ENCODE measurements around the gene TUT7.
"Not testable (repeated sequence)": the region's sequence is repeated elsewhere in the genome, so short reads cannot be mapped to it uniquely, and the experiment has no call there.

TUT7 gene

DNA sequence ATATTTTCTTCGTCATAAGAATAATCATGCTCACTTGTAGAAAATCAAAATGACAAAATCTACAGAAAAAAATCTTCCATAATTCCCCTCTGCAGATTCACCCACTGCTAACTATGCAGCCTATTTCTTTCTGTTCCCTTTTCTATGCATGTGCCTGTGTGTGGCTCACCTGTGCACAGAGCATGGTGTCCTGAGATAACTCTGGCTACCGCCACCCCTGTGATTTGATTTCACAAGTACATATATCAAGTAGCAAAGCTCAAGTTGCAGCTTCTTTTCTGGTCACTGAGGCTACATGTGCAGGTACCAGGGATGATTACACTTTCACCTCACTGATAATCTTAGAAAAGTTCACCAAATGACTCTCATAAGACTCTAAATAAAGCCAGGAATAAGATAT lies 53.5 kb downstream of the TUT7 start:
- no peak for DNase-seq (ENCODE audit: low read depth)

DNA sequence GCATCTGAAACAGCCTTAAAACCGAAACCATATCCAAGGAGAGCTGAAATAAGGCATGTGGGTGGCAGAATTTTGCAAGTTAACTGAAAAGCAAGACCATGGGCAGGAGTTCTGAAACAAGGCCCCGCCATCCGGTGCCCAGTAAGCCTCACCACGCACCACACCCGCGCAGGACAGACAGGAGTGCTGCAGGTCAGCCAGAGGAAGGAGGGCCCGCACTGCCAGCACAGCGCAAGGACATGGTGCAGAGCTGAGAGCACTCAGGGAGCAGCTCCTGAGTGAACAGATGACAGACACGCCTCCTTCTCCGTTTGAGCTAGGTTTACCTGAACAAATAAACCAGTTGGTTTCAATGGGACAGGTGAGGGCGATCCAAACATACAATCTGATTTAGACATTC lies 55.3 kb downstream of the TUT7 start:
- no peak for DNase-seq (ENCODE audit: low read depth)

DNA sequence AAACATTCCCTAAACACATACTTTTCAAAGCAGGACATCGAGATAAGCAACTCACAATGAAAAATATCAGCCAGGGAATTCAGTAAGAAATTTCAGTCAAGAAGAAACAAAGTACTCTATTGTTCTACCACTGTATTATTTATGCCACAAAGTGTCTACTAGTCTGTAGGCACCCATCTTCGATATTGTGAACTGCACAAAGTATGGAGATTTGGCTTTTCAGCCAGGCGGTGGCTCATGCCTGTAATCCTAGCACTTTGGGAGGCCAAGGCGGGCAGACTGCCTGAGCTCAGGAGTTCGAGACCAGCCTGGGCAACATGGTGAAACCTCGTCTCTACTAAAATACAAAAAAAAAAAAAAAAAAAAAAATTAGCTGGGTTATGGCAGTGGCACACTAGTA lies 63.9 kb downstream of the TUT7 start:
- not testable (repeated sequence) for DNase-seq (ENCODE audit: low read depth)

DNA sequence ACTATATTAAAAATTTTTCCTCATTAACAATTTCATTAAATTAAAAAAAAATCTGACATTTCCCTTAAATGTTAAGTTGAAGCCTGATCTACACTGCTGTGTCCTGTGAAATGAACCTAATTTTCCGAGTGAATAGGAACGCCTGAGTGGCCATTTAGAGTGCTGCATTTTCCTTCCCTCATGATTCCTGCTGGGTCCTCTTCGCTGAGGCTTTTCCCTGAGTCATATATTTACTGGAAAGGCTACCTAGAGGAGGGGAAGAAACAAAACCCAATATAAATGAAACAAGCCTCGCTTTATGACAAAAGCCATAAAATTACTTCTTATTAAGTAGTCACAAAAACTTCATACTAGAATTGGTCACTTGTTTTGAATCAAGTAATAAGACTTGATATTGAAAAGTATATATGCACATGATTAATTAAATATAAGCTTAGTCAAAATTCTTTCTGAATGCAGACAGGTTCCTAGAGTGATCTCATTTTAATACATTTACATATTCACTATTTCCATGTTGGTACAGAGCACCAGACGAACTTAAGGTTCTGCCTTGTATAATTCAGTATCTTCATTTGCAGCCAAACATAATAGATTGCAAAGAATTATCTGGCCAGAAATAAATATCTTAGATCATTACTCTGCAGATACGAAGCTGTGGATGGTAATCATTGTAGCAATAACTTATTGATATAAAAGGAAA lies 65.6 kb downstream of the TUT7 start:
- no peak for DNase-seq (ENCODE audit: low read depth)

DNA sequence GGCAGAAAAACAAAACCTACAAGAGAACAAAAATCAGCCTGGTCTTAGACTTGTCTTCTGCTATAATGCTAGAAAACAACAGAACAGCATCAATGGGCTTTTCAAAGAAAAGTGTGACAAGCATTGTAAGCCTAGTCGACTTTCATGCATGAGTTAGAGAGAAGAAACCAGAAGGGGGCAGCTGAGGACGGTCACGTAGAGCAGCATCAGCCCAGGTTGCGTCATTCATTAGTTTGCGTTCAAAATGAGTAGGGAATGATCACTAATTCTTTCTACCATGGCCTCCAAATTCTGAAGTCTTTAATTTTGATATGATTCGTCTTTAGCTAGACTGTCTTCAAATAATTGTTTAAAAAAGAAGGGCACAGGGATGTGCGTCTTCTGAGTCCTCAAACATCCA lies 67.2 kb downstream of the TUT7 start:
- no peak for DNase-seq (ENCODE audit: low read depth)

DNA sequence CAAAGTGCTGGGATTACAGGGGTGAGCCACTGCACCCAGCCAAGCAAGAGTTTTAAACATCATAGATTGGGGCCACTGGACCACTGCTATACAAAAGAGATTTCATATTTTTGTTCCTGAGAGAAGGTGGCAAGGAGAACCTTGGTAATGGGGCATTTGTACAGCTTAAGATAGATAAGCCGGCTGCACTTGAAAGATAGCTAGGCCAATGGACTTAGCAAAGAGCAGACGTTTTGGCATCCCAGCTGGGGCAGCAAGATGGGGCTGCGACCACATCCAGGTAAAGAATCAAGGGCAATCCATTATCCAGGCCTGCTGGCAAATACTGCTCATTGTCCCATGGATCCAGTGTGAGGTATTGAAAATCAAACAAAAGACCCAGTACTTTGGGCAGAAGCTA lies 67.9 kb downstream of the TUT7 start:
- no peak for DNase-seq (ENCODE audit: low read depth)

DNA sequence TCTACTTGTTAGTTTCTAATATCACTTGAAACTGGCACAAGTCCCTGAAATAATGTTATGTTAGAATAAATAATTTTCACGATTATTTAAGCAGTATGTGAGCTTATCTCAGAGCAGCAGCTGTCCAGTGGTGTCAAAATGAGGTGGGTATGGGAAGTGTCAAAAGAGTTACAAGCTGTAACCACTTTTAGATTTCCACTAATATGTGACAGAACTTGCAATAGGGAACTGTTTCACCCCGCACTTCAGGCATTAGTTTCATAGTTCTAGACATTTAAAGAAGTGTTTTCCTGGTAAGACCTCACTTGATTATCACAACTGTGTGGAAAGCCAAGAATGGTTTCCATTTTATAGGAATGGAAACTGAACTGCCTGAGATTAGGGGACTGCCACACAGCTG lies 68.9 kb downstream of the TUT7 start:
- no peak for DNase-seq (ENCODE audit: low read depth)

DNA sequence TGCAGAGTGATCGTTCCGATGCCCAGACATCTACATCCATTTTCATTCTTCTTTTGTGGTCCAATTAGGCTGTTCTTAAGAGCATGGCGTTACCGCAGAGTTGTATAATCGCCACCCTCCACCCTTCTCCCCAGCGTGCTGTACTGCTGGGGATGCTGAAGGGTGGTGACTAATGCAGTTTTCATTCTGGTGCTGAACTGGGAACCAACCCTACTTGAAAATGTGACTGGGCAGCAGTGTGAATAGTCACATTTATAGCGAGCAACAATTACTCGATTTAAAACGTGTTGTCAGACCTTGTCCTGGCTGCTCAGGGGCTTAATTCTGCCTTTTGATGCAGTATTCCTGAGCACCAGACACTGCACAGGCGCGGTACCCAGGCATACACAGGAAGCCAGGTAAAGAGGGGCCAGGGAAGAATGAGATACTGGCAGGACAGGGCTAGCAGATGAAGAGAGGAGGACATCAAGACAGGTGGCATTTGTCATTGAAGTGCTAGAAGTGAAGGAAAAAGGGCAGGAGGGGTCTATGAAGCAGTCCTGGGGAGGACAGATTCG lies 71.2 kb downstream of the TUT7 start:
- no peak for DNase-seq (ENCODE audit: low read depth)

DNA sequence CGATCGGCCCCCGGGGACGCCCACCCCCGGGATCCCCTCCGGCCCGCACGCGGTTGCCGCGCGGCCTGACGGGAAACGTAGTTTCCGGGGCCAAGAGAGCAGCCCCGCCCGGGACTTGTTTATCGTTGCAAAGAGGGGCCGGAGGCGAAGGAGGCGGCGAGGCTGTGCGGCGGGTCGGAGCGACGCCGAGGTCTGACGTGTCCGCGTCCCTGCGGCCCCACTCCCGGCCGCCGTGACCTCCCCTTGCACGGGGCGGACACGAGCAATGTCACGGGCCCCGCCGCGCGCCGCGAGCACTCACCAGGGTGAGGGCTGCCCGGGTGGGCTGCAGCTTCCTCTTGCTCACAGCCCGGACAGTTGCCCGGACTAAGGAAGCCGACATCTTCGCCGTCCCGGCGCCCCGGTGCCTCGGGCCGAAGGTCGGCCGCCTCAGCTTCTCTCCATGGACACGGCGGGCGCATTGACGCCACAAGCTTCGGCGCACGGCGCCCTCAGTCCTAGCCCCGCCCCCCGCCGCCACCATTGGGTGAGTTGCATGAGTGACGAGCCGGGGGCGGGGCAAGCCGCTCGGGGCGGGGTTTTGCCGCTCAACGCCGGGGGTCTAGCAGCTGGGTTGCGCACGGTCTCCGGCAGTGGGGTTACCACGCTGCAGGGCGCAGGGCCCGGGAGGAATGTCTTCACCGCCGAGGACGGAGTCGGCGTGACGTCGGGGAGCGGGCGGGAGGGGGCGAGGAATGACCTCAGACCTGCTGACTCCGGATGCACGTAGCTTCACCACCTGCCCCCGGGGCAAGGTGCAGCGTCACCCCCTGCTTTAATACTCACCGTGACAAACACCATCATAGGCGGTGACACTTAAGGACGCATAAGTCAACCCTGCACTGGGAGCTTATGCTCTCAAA lies 71.9 kb downstream of the TUT7 start, which contains the start of gene ISCA1:
Gene ISCA1, minus strand, starts transcription at position 462 of the 902 bp plus-strand sequence. Its CDS starts 80 bp downstream, at position 382.
- peak; percentile 99 for DNase-seq (ENCODE audit: low read depth)

DNA sequence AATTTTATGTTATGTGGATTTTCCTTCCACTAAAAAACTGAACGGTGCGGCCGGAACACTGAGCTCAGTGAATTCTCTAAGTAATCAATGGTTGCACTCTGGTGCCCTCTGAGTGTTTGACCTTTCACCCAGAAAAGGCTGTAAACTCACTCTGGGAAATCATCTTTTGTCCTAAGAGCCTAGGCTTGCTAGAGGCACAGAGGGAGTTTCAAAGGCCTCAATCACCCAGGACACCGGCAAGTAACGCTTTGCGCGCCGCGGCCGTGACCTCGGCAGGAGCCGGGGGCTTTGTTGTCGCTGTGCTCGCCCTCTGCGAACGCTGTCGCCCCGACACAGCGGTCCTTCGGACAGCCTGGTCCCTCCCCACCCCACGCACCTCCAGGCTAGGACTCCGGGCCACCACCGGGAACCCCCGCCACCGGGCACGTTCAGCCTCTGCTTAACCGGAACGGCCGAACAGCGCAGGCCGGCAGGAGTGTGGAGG lies 72.6 kb downstream of the TUT7 start:
- DNase-seq (ENCODE audit: low read depth) = no peak

DNA sequence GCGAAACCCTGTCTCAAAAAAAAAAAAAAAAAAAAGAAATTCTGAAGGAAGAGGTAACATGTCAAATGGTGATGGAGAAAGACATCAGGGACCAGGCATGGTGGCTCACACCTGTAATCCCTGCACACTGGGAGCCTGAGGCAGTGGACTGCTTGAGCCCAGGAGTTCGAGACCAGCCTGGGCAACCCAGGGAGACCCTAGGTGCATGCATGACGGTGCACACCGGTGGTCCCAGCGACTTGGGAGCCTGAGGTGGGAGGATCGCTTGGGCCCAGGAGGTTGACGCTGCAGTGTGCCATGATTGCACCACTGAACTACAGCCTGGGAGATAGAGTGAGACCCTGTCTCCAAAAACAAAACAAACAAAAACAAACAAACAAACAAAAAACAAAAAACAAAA lies 73.6 kb downstream of the TUT7 start:
- DNase-seq (ENCODE audit: low read depth) = no peak

DNA sequence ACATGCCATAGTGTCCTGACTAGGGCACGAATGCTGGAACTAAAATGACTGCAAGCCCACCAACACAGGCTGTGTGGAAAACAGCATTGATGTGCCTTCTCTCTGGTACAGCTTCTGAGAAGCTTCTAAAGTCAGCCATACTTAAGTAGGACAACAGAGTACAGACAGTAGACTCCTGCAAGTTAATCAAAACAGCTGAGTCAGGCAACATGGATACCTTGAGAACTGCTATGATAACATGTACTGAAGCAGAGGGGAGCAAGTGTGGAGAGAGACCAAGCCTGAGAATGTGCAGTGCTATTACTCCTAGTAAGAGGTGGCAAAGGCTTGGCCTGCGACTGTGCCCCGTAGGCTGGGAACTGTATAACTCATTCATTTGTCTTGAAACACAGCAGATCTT lies 74.4 kb downstream of the TUT7 start:
- no peak for DNase-seq (ENCODE audit: low read depth)

DNA sequence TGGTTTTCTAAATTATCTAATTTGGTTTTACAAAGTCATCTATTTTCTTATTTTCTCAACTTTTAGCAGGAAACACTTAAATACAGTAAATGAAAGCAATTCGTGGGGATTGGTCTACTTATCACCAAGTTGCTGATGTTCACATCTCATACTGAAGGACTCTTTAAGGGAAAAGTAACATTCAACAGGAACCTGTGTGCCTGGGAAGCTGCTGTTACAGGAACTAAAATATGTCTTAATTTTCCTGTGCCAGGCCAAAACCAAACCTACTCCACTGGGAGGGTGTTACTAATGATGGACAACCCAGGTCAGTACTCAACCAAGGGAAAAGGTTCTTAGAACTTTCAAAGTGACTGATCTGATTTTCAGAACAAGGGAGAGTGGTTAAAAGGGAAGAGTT lies 77.1 kb downstream of the TUT7 start:
- no peak for DNase-seq (ENCODE audit: low read depth)

DNA sequence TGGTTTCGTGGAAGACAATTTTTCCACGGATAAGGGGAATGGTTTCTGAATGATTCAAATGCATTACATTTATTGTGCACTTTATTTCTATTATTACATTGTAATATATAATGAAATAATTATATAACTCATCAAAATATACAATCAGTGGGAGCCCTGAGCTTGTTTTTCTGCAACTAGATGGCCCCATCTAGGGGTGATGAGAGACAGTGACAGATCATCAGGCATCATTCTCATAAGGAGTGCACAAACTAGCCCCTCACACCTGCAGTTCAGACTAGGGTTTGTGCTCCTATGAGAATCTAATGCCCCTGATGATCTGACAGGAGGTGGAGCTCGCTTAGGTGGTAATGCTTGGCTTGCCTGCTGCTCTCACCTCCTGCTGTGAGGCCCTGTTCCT lies 78.2 kb downstream of the TUT7 start:
- no peak for DNase-seq (ENCODE audit: low read depth)

DNA sequence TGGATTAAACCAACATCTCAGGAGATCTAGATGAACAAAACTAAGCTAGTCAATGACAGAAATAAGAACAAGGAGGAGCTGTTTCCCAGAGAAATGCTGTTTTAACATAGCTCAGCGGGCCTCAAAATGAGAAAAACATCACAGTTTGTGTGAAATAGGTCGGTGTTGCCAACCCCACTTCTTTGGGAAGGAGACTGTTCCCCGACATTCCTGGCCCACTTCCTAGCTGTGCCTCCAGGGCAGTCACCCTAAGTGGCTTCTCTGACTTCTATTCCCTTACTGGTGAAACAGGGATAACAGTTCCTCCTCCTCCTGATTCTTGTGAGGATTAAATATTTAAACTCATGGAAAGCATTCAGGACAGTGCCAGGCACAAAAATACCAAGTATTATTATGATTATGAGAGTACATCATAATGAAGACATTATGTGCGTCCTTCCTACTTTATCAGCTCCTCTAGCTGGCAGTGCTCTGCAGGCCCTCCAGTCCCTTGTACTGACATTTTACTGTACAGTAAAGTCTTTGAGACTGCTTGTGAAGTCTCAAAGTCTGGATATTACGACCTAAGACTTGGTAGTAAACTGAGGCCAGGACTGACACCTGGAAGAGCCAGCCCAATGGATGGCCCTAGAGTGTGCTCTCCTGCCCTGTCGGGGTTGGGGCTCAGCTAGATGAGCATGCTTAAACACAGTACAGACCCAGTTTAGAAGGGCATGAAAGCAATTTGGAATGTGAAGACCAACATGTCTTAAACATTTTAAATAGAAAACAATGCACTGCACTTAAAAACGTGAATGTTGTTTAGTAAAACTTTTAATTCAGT lies 79.2 kb downstream of the TUT7 start:
- no peak for DNase-seq (ENCODE audit: low read depth)

DNA sequence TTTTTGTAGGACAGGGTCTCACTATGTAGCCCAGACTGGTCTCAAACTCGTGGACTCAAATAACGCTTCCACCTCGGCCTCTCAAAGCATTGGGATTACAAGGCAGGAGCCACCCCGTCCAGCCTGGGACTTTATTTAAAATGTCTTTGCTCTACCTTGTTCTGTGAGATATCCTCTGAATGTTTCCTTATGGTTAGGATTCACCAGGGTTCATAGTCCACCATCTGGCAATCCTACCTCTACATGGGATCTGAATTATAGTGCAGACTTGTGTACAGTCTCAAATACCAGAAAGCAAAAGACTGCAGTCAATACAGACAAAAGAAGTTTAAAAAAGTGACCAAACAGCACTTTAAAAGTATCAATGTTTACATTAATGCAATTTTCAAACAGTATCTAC lies 82.0 kb downstream of the TUT7 start:
- no peak for DNase-seq (ENCODE audit: low read depth)

DNA sequence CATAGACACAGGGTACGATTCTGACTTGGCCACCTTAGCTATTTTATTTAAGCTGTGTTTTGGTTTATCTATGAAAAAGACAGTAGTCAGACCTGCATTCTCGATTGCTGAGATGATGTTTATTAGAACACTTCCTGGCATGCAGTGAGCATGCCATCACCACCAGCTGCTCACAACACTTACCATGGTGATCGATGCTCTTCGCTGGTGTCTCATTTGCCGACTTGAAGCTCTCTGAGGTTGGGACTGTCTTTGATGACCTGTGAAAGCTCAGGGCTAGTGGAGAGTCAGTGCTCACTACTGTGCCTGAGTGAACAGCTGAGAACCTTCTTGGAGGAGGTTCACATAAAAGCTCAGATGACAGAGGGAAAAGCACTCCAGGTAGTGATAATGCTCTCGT lies 90.3 kb downstream of the TUT7 start:
- no peak for DNase-seq (ENCODE audit: low read depth)

DNA sequence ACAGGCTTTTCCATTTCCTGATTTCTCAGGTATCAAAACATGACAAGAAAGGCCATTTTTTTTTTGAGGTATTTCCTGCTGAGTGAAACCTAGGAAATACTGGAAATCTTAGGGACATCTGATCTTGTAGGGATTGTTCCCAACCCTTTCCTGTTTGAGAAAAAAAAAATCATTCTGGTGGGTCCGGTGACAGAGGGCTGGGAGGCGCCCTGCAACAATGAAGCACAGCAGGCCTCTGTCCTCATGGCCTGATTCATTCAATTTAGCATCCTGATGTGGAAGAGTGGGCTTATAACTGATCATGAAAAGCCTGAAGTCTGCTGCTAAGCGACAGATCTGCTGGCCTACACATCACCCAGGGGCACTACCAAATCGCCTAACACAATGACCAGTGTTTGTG lies 91.7 kb downstream of the TUT7 start:
- DNase-seq (ENCODE audit: low read depth) = no peak

DNA sequence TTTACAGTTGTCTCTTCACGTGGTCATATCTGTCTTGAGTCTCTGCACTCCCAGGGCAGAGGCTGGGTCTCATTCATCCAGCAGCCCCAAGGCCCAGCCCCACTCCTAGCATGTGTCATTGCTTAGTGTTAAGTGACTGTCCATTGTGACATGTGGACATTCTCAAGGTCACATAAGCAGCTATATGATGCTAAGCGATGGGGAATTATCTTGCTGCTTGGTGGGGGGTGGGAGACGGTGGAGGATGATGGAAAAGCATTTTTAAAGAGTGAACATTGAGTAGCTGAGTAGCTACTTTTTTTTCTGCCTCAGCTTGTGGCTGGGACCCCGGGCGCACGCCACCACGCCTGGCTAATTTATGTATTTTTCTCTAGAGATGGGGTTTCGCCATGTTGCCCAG lies 94.7 kb downstream of the TUT7 start, which contains the start of gene C9orf153:
Gene C9orf153, minus strand, starts transcription at position 101 of the 400 bp plus-strand sequence. CDS start 30,054 bp downstream, outside the sequence.
- no peak for DNase-seq (ENCODE audit: low read depth)

DNA sequence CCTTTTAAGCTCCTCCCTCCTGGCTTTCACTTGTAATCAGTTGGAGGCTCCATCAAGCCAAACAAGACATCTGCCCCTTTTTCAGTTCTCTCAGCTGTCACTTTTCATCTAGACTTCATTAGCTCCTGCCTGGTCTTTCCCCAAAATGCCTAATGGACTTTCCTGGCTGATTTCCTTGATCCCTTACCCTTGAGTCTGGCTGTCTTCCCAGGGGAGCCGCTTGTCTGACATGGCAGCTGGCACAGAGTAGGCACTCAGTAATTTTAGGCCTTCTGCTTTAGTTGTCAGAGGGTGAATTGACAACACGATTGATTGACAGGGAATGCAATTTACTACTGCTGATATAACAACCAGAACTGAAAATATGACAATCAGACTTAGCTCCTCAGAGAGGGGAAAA lies 96.8 kb downstream of the TUT7 start:
- no peak for DNase-seq (ENCODE audit: low read depth)

DNA sequence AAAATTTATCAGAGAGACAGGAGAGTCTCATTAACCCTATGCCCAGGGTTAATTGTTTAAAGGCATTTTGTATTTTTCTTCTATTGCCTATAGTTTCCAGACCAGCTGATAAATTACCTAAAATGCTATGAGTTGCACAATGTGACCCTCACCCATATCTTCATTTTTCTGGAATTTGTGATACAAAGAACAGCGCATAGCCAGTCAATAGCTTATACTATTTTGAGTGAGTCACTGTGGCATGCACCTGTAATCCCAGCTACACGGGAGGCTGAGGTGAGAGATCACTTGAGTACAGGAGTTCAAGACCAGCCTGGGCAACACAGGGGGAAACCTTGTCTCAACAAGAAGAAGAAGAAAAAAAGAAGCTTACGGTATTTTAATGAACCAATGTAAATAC lies 97.6 kb downstream of the TUT7 start:
- DNase-seq (ENCODE audit: low read depth) = no peak

DNA sequence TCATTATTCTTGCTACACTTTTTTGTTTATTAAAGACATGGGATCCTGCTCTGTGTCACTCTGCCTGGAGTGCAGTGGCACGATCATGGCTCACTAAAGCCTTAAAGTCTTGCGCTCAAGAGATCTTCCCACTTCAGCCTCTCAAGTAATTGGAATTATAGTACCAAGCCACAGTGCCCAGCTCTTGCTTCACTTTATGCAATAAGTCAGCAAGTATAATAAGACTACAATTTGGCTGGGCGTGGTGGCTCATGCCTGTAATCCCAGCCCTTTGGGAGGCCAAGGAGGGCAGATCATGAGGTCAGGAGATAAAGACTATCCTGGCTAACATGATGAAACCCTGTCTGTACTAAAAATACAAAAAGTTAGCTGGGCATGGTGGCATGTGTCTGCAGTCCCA lies 100.6 kb downstream of the TUT7 start:
- DNase-seq (ENCODE audit: low read depth) = no peak
